ENCODE data around the gene RBP2.

GRCh38 chr3:139449566-139449965, 26.8 kb downstream of the RBP2 start:
- TF ChIP-seq CTCF (IDR thresholded peaks at IDR 0.05; ENCODE audit: low read length) (no peak), EZH2 (IDR thresholded peaks at IDR 0.05; ENCODE audit: borderline replicate concordance, low read length) (no peak)
